ENCODE measurements around the gene ELOVL3.

Gene ELOVL3

GRCh38 chr10:102227050-102227449 lies 951 bp downstream of the ELOVL3 start:
- TF ChIP-seq CTCF (IDR thresholded peaks at IDR 0.05; ENCODE audit: control insufficient read depth, extremely low read depth, insufficient read depth) = no peak
- no peak for DNase-seq (ENCODE audit: low read depth)
- H3K4me3 ChIP-seq (ENCODE audit: low read depth, low read length) = no peak overlapping the region

- no peak for DNase-seq (ENCODE audit: low read depth)
- TF ChIP-seq CTCF (IDR thresholded peaks at IDR 0.05; ENCODE audit: control insufficient read depth, extremely low read depth, insufficient read depth) = peak; percentile 99
- H3K4me3 ChIP-seq (ENCODE audit: low read depth, low read length) = no peak overlapping the region
These were observed 3.7 kb downstream of the ELOVL3 start for GRCh38 chr10:102229810-102230263.

DNA sequence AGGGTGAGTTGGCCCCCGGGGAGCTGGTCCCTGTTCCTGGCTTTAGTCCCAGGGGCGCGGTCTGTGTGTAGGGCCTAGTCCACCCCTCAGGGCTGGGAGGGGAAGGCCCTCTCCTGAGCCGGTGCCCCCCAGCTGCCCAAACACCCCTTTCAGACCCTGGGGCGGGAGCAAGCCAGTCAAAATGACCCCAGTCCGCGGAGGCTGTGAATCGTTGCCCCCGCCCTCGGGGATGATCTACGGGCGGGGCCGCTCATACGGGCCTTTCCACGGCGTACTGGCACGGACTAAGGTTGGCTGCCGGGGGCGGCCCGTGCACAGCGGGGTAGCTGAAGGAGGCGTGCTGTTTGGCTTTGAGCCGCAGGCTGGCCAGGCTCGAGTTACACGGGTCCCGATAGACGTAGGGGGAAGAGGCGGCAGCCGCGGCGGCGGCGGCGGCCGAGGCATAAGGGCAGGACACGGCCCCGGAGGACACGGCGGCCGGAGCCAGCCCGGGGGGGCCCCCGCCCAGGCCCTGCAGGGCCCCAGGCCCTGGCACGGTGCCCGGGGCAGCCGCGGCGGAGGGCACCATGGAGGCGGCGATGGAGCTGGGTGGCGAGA lies 4.3 kb downstream of the ELOVL3 start:
- no peak for DNase-seq (ENCODE audit: low read depth)
- no peak overlapping the region for H3K4me3 ChIP-seq (ENCODE audit: low read depth, low read length)
- TF ChIP-seq CTCF (IDR thresholded peaks at IDR 0.05; ENCODE audit: control insufficient read depth, extremely low read depth, insufficient read depth) = no peak

DNA sequence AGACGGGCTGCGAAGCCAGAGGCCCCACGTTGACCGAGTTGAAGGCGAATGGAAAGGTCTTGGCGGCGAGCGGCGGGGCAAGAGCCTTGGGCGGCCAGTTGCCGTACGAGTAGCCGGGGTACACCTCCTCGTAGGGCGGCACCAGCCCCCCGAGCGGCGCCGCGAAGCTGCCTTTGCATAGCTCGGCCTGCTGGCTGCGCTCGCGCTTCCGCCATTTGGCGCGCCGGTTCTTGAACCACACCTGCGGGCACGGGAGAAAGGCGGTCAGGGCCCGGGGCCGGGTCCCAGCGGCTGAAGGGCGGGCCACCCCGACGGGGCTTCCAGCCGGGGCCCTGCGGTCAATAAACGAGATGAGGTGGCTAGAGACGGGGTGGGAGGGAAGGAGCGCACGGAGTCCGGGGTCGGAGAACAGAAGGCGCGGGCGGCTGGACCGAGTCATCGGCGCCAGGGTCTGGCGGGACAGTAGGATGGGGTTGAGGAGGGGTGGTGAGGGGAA lies 4.8 kb downstream of the ELOVL3 start:
- H3K4me3 ChIP-seq (ENCODE audit: low read depth, low read length) = no peak overlapping the region
- DNase-seq (ENCODE audit: low read depth) = no peak
- no peak for TF ChIP-seq CTCF (IDR thresholded peaks at IDR 0.05; ENCODE audit: control insufficient read depth, extremely low read depth, insufficient read depth)

- DNase-seq (ENCODE audit: low read depth) = no peak
- no peak overlapping the region for H3K4me3 ChIP-seq (ENCODE audit: low read depth, low read length)
- TF ChIP-seq CTCF (IDR thresholded peaks at IDR 0.05; ENCODE audit: control insufficient read depth, extremely low read depth, insufficient read depth) = peak; percentile 48
These were observed 5.5 kb downstream of the ELOVL3 start for GRCh38 chr10:102231357-102232318.

- no peak for TF ChIP-seq CTCF (IDR thresholded peaks at IDR 0.05; ENCODE audit: control insufficient read depth, extremely low read depth, insufficient read depth)
- no peak overlapping the region for H3K4me3 ChIP-seq (ENCODE audit: low read depth, low read length)
- DNase-seq (ENCODE audit: low read depth) = no peak
These were observed 7.9 kb downstream of the ELOVL3 start for GRCh38 chr10:102233997-102234396.

Data from LNCaP clone FGC (cell line).